ENCODE measurements around the gene ZNF141. TPM values are rescaled to one million over a fixed set of nuclear protein-coding genes. Genes with fewer than 3 reads are reported as not detected.

Gene ZNF141
- total and polyA plus RNA-seq, 9 donors, result 7.4 to 55.7 (median 39.6) TPM

DNA sequence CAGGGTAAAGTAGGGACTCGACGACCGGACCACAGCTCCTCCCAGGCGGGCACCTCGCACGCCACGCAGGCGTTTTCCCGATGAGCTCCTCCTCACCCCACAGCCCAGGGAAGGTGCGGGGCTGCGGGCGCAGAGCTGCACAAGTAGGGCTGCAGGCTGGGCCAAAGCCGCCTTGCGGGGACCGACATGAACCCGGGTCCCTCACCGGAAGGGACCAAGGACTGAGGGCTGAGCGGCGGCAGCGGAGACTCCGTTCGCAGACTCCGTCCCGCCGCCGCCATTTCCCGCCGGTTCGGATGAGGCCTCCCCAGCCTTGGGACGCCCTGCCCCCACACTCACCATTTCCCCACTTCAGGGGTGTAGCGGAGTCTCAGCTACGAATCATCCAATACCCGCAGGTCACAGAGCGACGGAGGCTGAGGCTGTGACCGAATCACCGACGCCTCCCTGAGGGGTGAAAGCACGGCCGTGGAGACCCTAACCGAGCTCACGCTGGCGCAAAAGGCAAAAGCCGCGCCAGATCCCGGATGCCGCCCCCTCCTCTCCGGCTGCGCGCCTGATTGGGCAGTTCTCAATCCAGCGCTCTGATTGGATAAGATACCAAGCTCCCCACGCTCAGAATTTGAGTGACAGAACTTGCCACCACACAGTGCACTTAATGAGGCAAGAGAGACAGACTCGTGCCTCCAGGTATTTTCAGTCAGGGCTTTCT is 32.5 kb upstream of the ZNF141 start, which contains the start of gene ZNF732:
Gene ZNF732, minus strand, starts transcription at position 506 of the 712 bp plus-strand sequence. Its CDS starts 164 bp downstream, at position 342.
- Histone ChIP-seq H3K27ac (no peak within 1 kb of the TSS), H3K36me3 (no peaks in the 10 kb centered on the region), H3K9me3 (no peaks in the 10 kb centered on the region), H3K27me3 (no peaks in the 10 kb centered on the region), H3K4me3 (no peak within 1 kb of the TSS), H3K4me1 (ENCODE audit: insufficient read depth) (no peaks in the 10 kb centered on the region)
- WGBS, 3 donors, result 2% methylated on average over 38 to 53 of the region's 53 CpGs
- TF ChIP-seq, protein P1, sequence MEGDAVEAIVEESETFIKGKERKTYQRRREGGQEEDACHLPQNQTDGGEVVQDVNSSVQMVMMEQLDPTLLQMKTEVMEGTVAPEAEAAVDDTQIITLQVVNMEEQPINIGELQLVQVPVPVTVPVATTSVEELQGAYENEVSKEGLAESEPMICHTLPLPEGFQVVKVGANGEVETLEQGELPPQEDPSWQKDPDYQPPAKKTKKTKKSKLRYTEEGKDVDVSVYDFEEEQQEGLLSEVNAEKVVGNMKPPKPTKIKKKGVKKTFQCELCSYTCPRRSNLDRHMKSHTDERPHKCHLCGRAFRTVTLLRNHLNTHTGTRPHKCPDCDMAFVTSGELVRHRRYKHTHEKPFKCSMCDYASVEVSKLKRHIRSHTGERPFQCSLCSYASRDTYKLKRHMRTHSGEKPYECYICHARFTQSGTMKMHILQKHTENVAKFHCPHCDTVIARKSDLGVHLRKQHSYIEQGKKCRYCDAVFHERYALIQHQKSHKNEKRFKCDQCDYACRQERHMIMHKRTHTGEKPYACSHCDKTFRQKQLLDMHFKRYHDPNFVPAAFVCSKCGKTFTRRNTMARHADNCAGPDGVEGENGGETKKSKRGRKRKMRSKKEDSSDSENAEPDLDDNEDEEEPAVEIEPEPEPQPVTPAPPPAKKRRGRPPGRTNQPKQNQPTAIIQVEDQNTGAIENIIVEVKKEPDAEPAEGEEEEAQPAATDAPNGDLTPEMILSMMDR (IDR thresholded peaks at IDR 0.05), result no peak
- TF ChIP-seq POLR2A (IDR thresholded peaks at IDR 0.05) (no peak), EP300 (IDR thresholded peaks at IDR 0.05) (no peak)
- peak; percentile 21 to 45 (median 29) for DNase-seq
- intact Hi-C loops (cut with DNase I), result no loop called here

DNA sequence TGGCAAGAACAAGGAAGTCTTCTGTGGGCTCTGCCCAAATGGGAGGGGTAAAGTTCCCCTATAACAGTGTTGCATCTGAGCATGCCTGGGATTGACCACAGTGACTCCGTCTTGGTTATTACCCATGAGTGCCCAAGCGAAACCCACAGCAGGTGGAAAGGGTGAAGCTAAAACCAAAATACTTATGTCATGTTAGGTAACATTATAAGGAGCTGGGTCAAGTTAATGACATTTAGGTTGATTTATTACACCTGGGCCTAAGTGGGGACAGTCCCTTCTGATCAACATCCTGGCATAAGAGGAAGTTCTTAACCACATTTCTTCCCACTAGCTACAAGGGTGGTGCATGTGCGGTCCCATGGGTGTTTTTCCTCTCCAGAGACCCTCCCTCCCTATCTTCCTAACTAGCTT is 31.1 kb upstream of the ZNF141 start:
- H3K27me3 ChIP-seq, result no peaks in the 10 kb centered on the region
- 93 to 96% (median 96%) methylated on average over 3 of the region's 3 CpGs for WGBS, 3 donors
- no peaks in the 10 kb centered on the region for H3K36me3 ChIP-seq
- TF ChIP-seq POLR2A (IDR thresholded peaks at IDR 0.05) (no peak), EP300 (IDR thresholded peaks at IDR 0.05) (no peak)
- TF ChIP-seq, protein P1 (IDR thresholded peaks at IDR 0.05), result no peak
- no peak overlapping the region for H3K27ac ChIP-seq
- H3K4me1 ChIP-seq (ENCODE audit: insufficient read depth), result no peaks in the 10 kb centered on the region
- no peak overlapping the region for H3K4me3 ChIP-seq
- H3K9me3 ChIP-seq, result no peaks in the 10 kb centered on the region
- intact Hi-C loops (cut with DNase I), result no loop called here
- DNase-seq, result no peak

DNA sequence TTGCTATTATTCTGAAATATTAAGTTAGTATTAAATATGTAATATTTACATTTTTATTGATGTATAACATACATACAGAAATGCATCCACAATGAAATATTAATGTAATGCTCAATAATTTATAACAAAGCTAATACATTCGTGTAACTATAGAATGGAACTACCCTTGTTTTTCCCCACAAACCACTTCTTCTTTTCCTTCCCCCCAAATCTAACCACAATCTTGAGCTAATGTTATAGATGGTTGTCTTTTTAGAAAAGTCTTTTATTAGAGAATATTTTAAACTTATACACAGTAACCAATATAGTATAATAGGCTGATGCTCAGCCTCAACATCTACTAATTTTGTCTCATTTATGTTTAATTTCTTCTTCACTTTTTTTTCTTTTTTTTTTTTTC is 27.8 kb upstream of the ZNF141 start:
- Histone ChIP-seq H3K4me3 (no peak overlapping the region), H3K4me1 (ENCODE audit: insufficient read depth) (no peaks in the 10 kb centered on the region), H3K27me3 (no peaks in the 10 kb centered on the region), H3K9me3 (no peaks in the 10 kb centered on the region), H3K36me3 (no peaks in the 10 kb centered on the region), H3K27ac (no peak overlapping the region)
- 82 to 89% (median 84%) methylated on average over 1 of the region's 1 CpG for WGBS, 3 donors
- intact Hi-C loops (cut with DNase I), result no loop called here
- DNase-seq, result no peak
- no peak for TF ChIP-seq EP300 (IDR thresholded peaks at IDR 0.05)
- TF ChIP-seq, protein P1 (IDR thresholded peaks at IDR 0.05), result no peak
- TF ChIP-seq POLR2A (IDR thresholded peaks at IDR 0.05), result no peak

DNA sequence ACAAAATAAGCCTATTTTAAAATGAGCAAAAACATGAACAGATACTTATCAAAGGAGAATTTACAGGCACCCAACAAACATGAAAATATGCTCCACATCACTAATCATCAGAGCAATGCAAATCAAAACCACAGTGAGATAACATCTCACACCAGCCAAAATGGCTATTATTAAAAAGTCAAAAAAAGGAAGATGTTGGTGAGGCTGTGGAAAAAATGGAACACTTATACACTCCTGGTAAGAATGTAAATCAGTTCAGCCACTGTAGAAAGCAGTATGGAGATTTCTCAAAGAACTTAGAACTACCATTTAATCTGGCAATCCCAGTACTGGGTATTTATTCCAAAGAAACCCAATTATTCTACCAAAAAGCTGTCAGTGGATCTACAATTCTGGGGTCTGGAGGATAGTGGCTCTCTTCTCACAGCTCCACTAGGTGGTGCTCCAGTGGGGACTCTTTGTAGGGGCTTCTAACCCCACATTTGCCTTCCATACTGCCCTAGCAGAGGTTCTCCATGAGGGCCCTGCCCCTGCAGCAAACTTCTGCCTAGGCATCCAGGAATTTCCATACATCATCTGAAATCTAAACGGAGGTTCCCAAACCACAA is 23.2 kb upstream of the ZNF141 start:
- Histone ChIP-seq H3K9me3 (no peaks in the 10 kb centered on the region), H3K36me3 (no peaks in the 10 kb centered on the region), H3K27ac (no peak overlapping the region), H3K4me3 (no peak overlapping the region), H3K27me3 (no peaks in the 10 kb centered on the region), H3K4me1 (ENCODE audit: insufficient read depth) (no peaks in the 10 kb centered on the region)
- intact Hi-C loops (cut with DNase I), result no loop called here
- WGBS, 3 donors, result 81 to 86% (median 83%) methylated on average over 1 of the region's 1 CpG
- TF ChIP-seq POLR2A (IDR thresholded peaks at IDR 0.05) (no peak), EP300 (IDR thresholded peaks at IDR 0.05) (no peak)
- TF ChIP-seq, protein P1 (IDR thresholded peaks at IDR 0.05), result no peak
- DNase-seq, result no peak
